T47D (cell line): ENCODE measurements around the gene KCNJ15.
A peak's percentile ranks its signal among the peaks of the same experiment; 100 is the strongest.

Source experiments
- DNase-seq, 2 experiments: peaks; one replicate each; pipeline versions ENCODE4 v3.0.0 to v3.0.0-alpha.2; 2011 to 2012; ENCODE audit warnings: low read depth in 1 of 2, low spot score in 1 of 2
- JUND ChIP-seq: IDR thresholded peaks from 2 replicates; pipeline ENCODE4 v1.6.1; 2012; ENCODE audit warnings: low read depth
- in situ Hi-C: cut with HindIII; loops from 2 replicates; pipeline ENCODE4 v1.10.0; 2016; ENCODE audit warnings: low sequenced_read_pairs, low pct_unique_long_range_greater_than_20kb

Gene KCNJ15

GRCh38 chr21:38247738-38248510 lies 8.9 kb upstream of the KCNJ15 start:
- in situ Hi-C loops, result no loop called here
- DNase-seq, result no peak
- no peak for TF ChIP-seq JUND

- TF ChIP-seq JUND, result no peak
- in situ Hi-C loops, result no loop called here
- no peak for DNase-seq
These were observed 7.5 kb upstream of the KCNJ15 start for GRCh38 chr21:38249256-38249655.

- in situ Hi-C loops, result no loop called here
- no peak for DNase-seq
- no peak for TF ChIP-seq JUND
These were observed 7.0 kb upstream of the KCNJ15 start for GRCh38 chr21:38249696-38250278.

GRCh38 chr21:38250991-38251418 lies 5.8 kb upstream of the KCNJ15 start:
- in situ Hi-C loops, result no loop called here
- no peak for TF ChIP-seq JUND
- DNase-seq, result no peak

- in situ Hi-C loops, result no loop called here
- no peak for TF ChIP-seq JUND
- no peak for DNase-seq
These were observed 1.8 kb upstream of the KCNJ15 start for GRCh38 chr21:38254970-38255369.

GRCh38 chr21:38255571-38256117 lies 1.1 kb upstream of the KCNJ15 start:
- in situ Hi-C loops, result no loop called here
- no peak for DNase-seq
- no peak for TF ChIP-seq JUND

GRCh38 chr21:38257667-38258066 lies 876 bp downstream of the KCNJ15 start:
- no peak for DNase-seq
- TF ChIP-seq JUND, result no peak
- in situ Hi-C loops, result no loop called here

GRCh38 chr21:38258521-38259485 lies 2.0 kb downstream of the KCNJ15 start:
- no peak for DNase-seq
- TF ChIP-seq JUND, result no peak
- in situ Hi-C loops, result no loop called here

- in situ Hi-C loops, result no loop called here
- no peak for TF ChIP-seq JUND
- DNase-seq, result no peak
These were observed 2.9 kb downstream of the KCNJ15 start for GRCh38 chr21:38259665-38260064.

- TF ChIP-seq JUND, result no peak
- no peak for DNase-seq
- in situ Hi-C loops, result no loop called here
These were observed 3.6 kb downstream of the KCNJ15 start for GRCh38 chr21:38260426-38260825.

GRCh38 chr21:38261851-38262250 lies 5.1 kb downstream of the KCNJ15 start:
- TF ChIP-seq JUND, result no peak
- in situ Hi-C loops, result no loop called here
- DNase-seq, result peak; percentile 10 to 44

GRCh38 chr21:38263493-38263892 lies 6.7 kb downstream of the KCNJ15 start:
- TF ChIP-seq JUND, result no peak
- DNase-seq, result no peak
- in situ Hi-C loops, result no loop called here

- in situ Hi-C loops, result no loop called here
These were observed 7.8 kb downstream of the KCNJ15 start for GRCh38 chr21:38264571-38264970.

More at GRCh38 chr21:38264571-38264970, 7.8 kb downstream of the KCNJ15 start:
- no peak for TF ChIP-seq JUND
- no peak for DNase-seq
